Measurements from ENCODE around the gene EPHA3.

EPHA3 gene

GRCh38 chr3:89434621-89435380 lies 327.4 kb downstream of the EPHA3 start:
- no peaks in the 10 kb centered on the region for H3K36me3 ChIP-seq
- no peak overlapping the region for H3K4me3 ChIP-seq
- intact Hi-C loops (cut with DNase I; ENCODE audit: low total_unique reads): no loop called here
- no peak for TF ChIP-seq CTCF (IDR thresholded peaks at IDR 0.05)
- H3K27me3 ChIP-seq: no peaks in the 10 kb centered on the region
- no peaks in the 10 kb centered on the region for H3K4me1 ChIP-seq
- H3K27ac ChIP-seq: no peak overlapping the region
- H3K9me3 ChIP-seq: no peaks in the 10 kb centered on the region
- DNase-seq: no peak

- no peak for TF ChIP-seq CTCF (IDR thresholded peaks at IDR 0.05)
- DNase-seq: no peak
- H3K27ac ChIP-seq: no peak overlapping the region
- H3K4me1 ChIP-seq: no peaks in the 10 kb centered on the region
- no peaks in the 10 kb centered on the region for H3K36me3 ChIP-seq
- no peaks in the 10 kb centered on the region for H3K27me3 ChIP-seq
- H3K4me3 ChIP-seq: no peak overlapping the region
- no peaks in the 10 kb centered on the region for H3K9me3 ChIP-seq
- intact Hi-C loops (cut with DNase I; ENCODE audit: low total_unique reads): no loop called here
These were observed 329.4 kb downstream of the EPHA3 start for GRCh38 chr3:89436846-89437245.

- Histone ChIP-seq H3K4me3 (no peak overlapping the region), H3K36me3 (no peaks in the 10 kb centered on the region), H3K27ac (no peak overlapping the region), H3K4me1 (no peaks in the 10 kb centered on the region), H3K9me3 (no peaks in the 10 kb centered on the region), H3K27me3 (no peaks in the 10 kb centered on the region)
- intact Hi-C loops (cut with DNase I; ENCODE audit: low total_unique reads): no loop called here
- DNase-seq: no peak
- TF ChIP-seq CTCF (IDR thresholded peaks at IDR 0.05): no peak
These were observed 333.0 kb downstream of the EPHA3 start for GRCh38 chr3:89440386-89440785.

GRCh38 chr3:89441141-89441540 lies 333.7 kb downstream of the EPHA3 start:
- Histone ChIP-seq H3K9me3 (no peaks in the 10 kb centered on the region), H3K4me3 (no peak overlapping the region), H3K27me3 (no peaks in the 10 kb centered on the region), H3K27ac (no peak overlapping the region), H3K36me3 (no peaks in the 10 kb centered on the region), H3K4me1 (no peaks in the 10 kb centered on the region)
- no peak for DNase-seq
- intact Hi-C loops (cut with DNase I; ENCODE audit: low total_unique reads): no loop called here
- no peak for TF ChIP-seq CTCF (IDR thresholded peaks at IDR 0.05)

GRCh38 chr3:89446593-89446992 lies 339.2 kb downstream of the EPHA3 start:
- Histone ChIP-seq H3K27me3 (no peaks in the 10 kb centered on the region), H3K27ac (no peak overlapping the region), H3K4me3 (no peak overlapping the region), H3K9me3 (no peaks in the 10 kb centered on the region), H3K4me1 (no peaks in the 10 kb centered on the region), H3K36me3 (no peaks in the 10 kb centered on the region)
- intact Hi-C loops (cut with DNase I; ENCODE audit: low total_unique reads): no loop called here
- DNase-seq: no peak
- TF ChIP-seq CTCF (IDR thresholded peaks at IDR 0.05): no peak

GRCh38 chr3:89447243-89447642 lies 339.8 kb downstream of the EPHA3 start:
- no peaks in the 10 kb centered on the region for H3K4me1 ChIP-seq

More at GRCh38 chr3:89447243-89447642, 339.8 kb downstream of the EPHA3 start:
- Histone ChIP-seq H3K27ac (no peak overlapping the region), H3K4me3 (no peak overlapping the region), H3K9me3 (no peaks in the 10 kb centered on the region), H3K36me3 (no peaks in the 10 kb centered on the region), H3K27me3 (no peaks in the 10 kb centered on the region)
- DNase-seq: no peak
- TF ChIP-seq CTCF (IDR thresholded peaks at IDR 0.05): no peak
- intact Hi-C loops (cut with DNase I; ENCODE audit: low total_unique reads): no loop called here

All from tibial artery (tissue), 4 donors.